ENCODE results near the gene PELI1. TPM values are rescaled to one million over a fixed set of nuclear protein-coding genes. Genes with fewer than 3 reads are reported as not detected.

Gene PELI1
- total RNA-seq, 6 experiments from 2014 or later, result 1.9 to 4.9 (median 2.8) TPM

DNA sequence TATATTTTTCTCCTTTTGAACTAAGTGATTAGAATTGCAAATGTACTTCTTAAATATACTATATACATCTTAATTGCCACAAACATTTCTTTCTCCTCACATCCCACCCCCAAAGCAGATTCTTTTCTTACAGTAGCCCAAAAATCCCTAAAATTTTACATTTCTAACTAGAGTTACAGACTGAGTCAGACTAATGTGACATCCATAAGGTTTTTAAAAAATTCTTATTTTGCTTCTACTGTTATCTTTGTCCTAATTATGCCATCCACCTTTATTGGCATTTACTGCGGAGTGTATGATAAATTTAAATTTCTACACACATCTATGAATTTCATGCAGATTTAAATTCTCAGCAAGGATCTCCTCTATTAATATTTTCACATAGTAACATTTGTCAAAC, 15.8 kb downstream of the PELI1 start:
- Mint-ChIP-seq H3K27me3 (ENCODE audit: insufficient read depth) (no peaks in the 10 kb centered on the region), H3K27ac (no peak overlapping the region), H3K4me1 (ENCODE audit: low read depth) (peaks cover 39% of the 10 kb centered on the region), H3K36me3 (ENCODE audit: low read depth) (no peaks in the 10 kb centered on the region; the same call in 1 of the 2 replicates), H3K4me3 (no peak overlapping the region), H3K9me3 (no peaks in the 10 kb centered on the region)
- DNase-seq, result no peak
- TF ChIP-seq, protein P1, sequence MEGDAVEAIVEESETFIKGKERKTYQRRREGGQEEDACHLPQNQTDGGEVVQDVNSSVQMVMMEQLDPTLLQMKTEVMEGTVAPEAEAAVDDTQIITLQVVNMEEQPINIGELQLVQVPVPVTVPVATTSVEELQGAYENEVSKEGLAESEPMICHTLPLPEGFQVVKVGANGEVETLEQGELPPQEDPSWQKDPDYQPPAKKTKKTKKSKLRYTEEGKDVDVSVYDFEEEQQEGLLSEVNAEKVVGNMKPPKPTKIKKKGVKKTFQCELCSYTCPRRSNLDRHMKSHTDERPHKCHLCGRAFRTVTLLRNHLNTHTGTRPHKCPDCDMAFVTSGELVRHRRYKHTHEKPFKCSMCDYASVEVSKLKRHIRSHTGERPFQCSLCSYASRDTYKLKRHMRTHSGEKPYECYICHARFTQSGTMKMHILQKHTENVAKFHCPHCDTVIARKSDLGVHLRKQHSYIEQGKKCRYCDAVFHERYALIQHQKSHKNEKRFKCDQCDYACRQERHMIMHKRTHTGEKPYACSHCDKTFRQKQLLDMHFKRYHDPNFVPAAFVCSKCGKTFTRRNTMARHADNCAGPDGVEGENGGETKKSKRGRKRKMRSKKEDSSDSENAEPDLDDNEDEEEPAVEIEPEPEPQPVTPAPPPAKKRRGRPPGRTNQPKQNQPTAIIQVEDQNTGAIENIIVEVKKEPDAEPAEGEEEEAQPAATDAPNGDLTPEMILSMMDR (IDR thresholded peaks at IDR 0.05), result no peak

DNA sequence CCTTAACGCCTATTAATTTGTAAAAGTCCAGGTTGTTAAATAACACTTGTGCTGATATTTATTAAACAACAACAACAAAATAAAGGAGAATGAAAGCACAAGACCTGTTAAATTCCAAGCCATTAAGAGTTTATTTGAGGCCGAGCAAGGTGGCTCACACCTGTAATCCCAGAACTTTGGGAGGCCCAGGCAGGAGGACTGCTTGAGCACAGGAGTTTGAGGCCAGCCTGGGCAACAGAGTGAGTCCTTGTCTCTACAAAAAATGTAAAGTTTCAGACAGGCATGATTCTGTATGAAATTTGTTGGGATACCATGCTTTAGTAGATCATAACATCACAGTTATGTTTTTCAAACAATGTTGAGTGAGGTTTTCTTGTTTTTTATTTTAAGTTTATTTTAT, 17.1 kb downstream of the PELI1 start:
- Mint-ChIP-seq H3K9me3 (no peaks in the 10 kb centered on the region), H3K27ac (no peak overlapping the region), H3K4me3 (no peak overlapping the region), H3K4me1 (ENCODE audit: low read depth) (peaks cover 32% of the 10 kb centered on the region), H3K36me3 (ENCODE audit: low read depth) (no peaks in the 10 kb centered on the region; the same call in 1 of the 2 replicates), H3K27me3 (ENCODE audit: insufficient read depth) (no peaks in the 10 kb centered on the region)
- TF ChIP-seq, protein P1 (IDR thresholded peaks at IDR 0.05), result no peak
- DNase-seq, result no peak

DNA sequence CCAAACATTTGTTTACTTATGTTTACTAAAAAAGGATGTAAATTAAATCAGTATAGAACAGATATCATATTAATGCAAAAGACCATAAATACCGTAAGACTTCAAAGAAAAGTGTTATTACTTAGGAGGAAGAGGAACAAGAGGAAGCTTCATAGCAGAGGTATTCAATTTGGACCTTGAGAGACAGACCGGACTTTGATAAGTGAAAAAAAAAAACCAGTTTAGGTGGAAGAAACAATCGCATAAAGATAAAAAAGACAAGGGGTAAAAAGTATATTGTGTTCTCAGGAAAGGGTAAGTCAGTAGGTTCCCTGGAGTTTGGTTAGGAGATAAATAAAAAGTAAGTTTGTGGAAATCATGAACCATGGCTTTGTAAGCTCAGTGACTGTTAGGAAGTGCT, 17.6 kb downstream of the PELI1 start:
- H3K36me3 Mint-ChIP-seq (ENCODE audit: low read depth), result no peaks in the 10 kb centered on the region; the same call in 1 of the 2 replicates
- H3K4me3 Mint-ChIP-seq, result no peak overlapping the region
- H3K9me3 Mint-ChIP-seq, result no peaks in the 10 kb centered on the region
- H3K27me3 Mint-ChIP-seq (ENCODE audit: insufficient read depth), result no peaks in the 10 kb centered on the region
- DNase-seq, result no peak
- TF ChIP-seq, protein P1 (IDR thresholded peaks at IDR 0.05), result no peak
- peaks cover 28% of the 10 kb centered on the region for H3K4me1 Mint-ChIP-seq (ENCODE audit: low read depth)
- H3K27ac Mint-ChIP-seq, result no peak overlapping the region

DNA sequence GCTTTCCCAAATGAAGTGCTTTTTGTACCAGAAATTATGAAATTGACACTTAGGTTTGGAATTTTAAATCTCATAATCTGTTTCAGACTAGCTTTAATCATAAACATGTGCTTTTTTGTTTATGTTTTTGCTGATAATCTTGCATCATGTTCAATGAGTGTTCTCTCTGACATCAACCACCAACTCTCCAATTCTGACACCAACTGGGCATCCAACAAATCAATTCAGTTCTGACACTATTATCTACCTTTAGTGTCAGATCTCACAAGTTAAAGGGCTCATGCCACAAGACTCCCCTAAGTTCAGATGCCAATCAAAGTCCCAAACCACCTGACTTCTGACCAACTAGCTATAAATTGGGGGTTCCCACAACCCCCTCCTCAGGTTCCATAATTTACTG, 19.6 kb downstream of the PELI1 start:
- no peaks in the 10 kb centered on the region; the same call in 1 of the 2 replicates for H3K36me3 Mint-ChIP-seq (ENCODE audit: low read depth)
- H3K27ac Mint-ChIP-seq, result no peak overlapping the region
- DNase-seq, result no peak
- no peaks in the 10 kb centered on the region for H3K27me3 Mint-ChIP-seq (ENCODE audit: insufficient read depth)
- H3K4me3 Mint-ChIP-seq, result no peak overlapping the region
- no peaks in the 10 kb centered on the region for H3K9me3 Mint-ChIP-seq
- TF ChIP-seq, protein P1 (IDR thresholded peaks at IDR 0.05), result no peak
- H3K4me1 Mint-ChIP-seq (ENCODE audit: low read depth), result peaks cover 34% of the 10 kb centered on the region

DNA sequence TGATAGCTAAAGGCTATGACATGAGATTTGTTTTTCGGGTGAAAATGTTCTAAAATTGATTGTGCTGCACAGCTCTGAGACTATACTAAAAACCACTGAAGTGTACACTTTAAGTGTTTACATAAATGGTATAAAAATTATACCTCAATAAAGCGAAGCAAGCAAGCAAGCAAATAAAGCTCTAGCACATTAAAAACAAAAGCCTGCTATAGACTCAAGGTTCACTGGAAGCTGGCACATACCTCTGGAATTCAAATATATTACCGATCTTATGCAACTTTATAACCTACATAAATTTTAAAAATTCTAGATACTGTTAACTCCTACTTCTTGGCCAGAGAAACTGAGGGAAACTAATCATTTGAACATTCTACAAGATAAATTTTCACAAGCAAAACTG, 20.1 kb downstream of the PELI1 start:
- H3K36me3 Mint-ChIP-seq (ENCODE audit: low read depth), result no peaks in the 10 kb centered on the region; the same call in 1 of the 2 replicates
- DNase-seq, result no peak
- H3K4me3 Mint-ChIP-seq, result no peak overlapping the region
- no peaks in the 10 kb centered on the region for H3K27me3 Mint-ChIP-seq (ENCODE audit: insufficient read depth)
- TF ChIP-seq, protein P1 (IDR thresholded peaks at IDR 0.05), result no peak
- H3K4me1 Mint-ChIP-seq (ENCODE audit: low read depth), result peaks cover 34% of the 10 kb centered on the region
- no peak overlapping the region for H3K27ac Mint-ChIP-seq
- no peaks in the 10 kb centered on the region for H3K9me3 Mint-ChIP-seq

DNA sequence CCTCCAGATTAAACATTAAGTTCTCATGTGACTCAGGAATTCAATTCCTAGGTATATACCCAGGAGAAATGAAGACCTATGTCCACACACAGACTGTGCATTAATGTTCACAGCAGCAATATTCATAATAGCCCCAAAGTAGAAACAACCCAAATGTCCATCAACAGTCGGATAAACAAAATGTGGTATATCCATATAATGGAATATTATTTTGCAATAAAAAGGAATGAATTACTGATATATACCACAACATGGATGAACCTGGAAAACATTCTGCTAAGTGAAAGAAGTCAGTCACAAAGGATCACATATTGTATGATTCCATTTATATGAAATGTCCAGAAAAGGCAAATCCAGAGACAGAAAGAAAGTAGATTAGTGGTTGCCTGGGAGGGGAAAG, 20.5 kb downstream of the PELI1 start:
- H3K36me3 Mint-ChIP-seq (ENCODE audit: low read depth), result no peaks in the 10 kb centered on the region; the same call in 1 of the 2 replicates
- no peaks in the 10 kb centered on the region for H3K27me3 Mint-ChIP-seq (ENCODE audit: insufficient read depth)
- H3K9me3 Mint-ChIP-seq, result no peaks in the 10 kb centered on the region
- no peak overlapping the region for H3K27ac Mint-ChIP-seq
- TF ChIP-seq, protein P1 (IDR thresholded peaks at IDR 0.05), result no peak
- peaks cover 29% of the 10 kb centered on the region for H3K4me1 Mint-ChIP-seq (ENCODE audit: low read depth)
- H3K4me3 Mint-ChIP-seq, result no peak overlapping the region
- no peak for DNase-seq

Measured in HFFc6 (cell line).